Osteocyte (in vitro differentiated cells): ENCODE data around the gene KCNQ4. TPM values are rescaled to one million over a fixed set of nuclear protein-coding genes. Genes with fewer than 3 reads are reported as not detected.

Experiments
- DNase-seq: peaks from one replicate; pipeline ENCODE4 v3.0.0; 2021; ENCODE audit warnings: mixed read lengths; ENCODE audit not compliant: unreplicated experiment; ENCODE audit errors: extremely low spot score
- H3K27ac Mint-ChIP-seq: one replicate; pipeline ENCODE4 v1.8.0; 2021; ENCODE audit warnings: mild to moderate bottlenecking, mixed read lengths; ENCODE audit not compliant: unreplicated experiment
- H3K27me3 Mint-ChIP-seq: one replicate; pipeline ENCODE4 v1.8.0; 2021; ENCODE audit warnings: mixed read lengths; ENCODE audit not compliant: unreplicated experiment
- H3K36me3 Mint-ChIP-seq: one replicate; pipeline ENCODE4 v1.8.0; 2021; ENCODE audit warnings: mixed read lengths; ENCODE audit not compliant: unreplicated experiment
- H3K4me1 Mint-ChIP-seq: one replicate; pipeline ENCODE4 v1.8.0; 2021; ENCODE audit warnings: mixed read lengths; ENCODE audit not compliant: unreplicated experiment
- H3K4me3 Mint-ChIP-seq: one replicate; pipeline ENCODE4 v1.8.0; 2021; ENCODE audit warnings: mild to moderate bottlenecking, moderate library complexity, mixed read lengths; ENCODE audit not compliant: unreplicated experiment
- H3K9me3 Mint-ChIP-seq: one replicate; pipeline ENCODE4 v1.8.0; 2021; ENCODE audit warnings: mixed read lengths; ENCODE audit not compliant: unreplicated experiment
- CTCF ChIP-seq: fragments of 200-600 bp; sonication (generic); IDR thresholded peaks from 2 replicates; pipeline ENCODE4 v1.5.0; 2021; ENCODE audit warnings: antibody characterized with exemption, mild to moderate bottlenecking, moderate library complexity
- total RNA-seq: library from RNA; stranded (reverse); gene quantifications from 2 replicates; pipeline ENCODE4 v1.2.1, GENCODE V29; 2021

The KCNQ4 gene
- total RNA-seq, 1 donor from 2014 or later: 0.51 TPM

GRCh38 chr1:40766560-40766959 lies 17.0 kb upstream of the KCNQ4 start:
- peaks cover 7% of the 10 kb centered on the region for H3K4me1 Mint-ChIP-seq
- H3K27ac Mint-ChIP-seq: no peak overlapping the region
- TF ChIP-seq CTCF: no peak
- H3K4me3 Mint-ChIP-seq: no peak overlapping the region
- no peak for DNase-seq
- H3K36me3 Mint-ChIP-seq: peaks cover 67% of the 10 kb centered on the region
- no peaks in the 10 kb centered on the region for H3K9me3 Mint-ChIP-seq
- no peaks in the 10 kb centered on the region for H3K27me3 Mint-ChIP-seq

GRCh38 chr1:40768146-40768990 lies 15.2 kb upstream of the KCNQ4 start:
- Mint-ChIP-seq H3K27me3 (no peaks in the 10 kb centered on the region), H3K9me3 (no peaks in the 10 kb centered on the region), H3K4me1 (peaks cover 14% of the 10 kb centered on the region), H3K4me3 (no peak overlapping the region), H3K27ac (no peak overlapping the region), H3K36me3 (peaks cover 64% of the 10 kb centered on the region)
- no peak for DNase-seq
- TF ChIP-seq CTCF: no peak

- H3K36me3 Mint-ChIP-seq: peaks cover 54% of the 10 kb centered on the region
Measured at GRCh38 chr1:40769815-40770214, 13.8 kb upstream of the KCNQ4 start.

GRCh38 chr1:40770296-40771070 lies 13.1 kb upstream of the KCNQ4 start:
- no peak for DNase-seq
- Mint-ChIP-seq H3K9me3 (no peaks in the 10 kb centered on the region), H3K4me1 (peaks cover 26% of the 10 kb centered on the region), H3K36me3 (peaks cover 50% of the 10 kb centered on the region), H3K27me3 (no peaks in the 10 kb centered on the region), H3K4me3 (no peak overlapping the region), H3K27ac (no peak overlapping the region)
- TF ChIP-seq CTCF: no peak

More at GRCh38 chr1:40769815-40770214, 13.8 kb upstream of the KCNQ4 start:
- peak; percentile 38 for TF ChIP-seq CTCF
- Mint-ChIP-seq H3K4me1 (peaks cover 26% of the 10 kb centered on the region), H3K9me3 (no peaks in the 10 kb centered on the region), H3K27me3 (no peaks in the 10 kb centered on the region), H3K4me3 (no peak overlapping the region), H3K27ac (no peak overlapping the region)
- DNase-seq: no peak
